WTC11 (cell line): ENCODE results near the gene FUT7. TPM values are rescaled to one million over a fixed set of nuclear protein-coding genes. Genes with fewer than 3 reads are reported as not detected.

Experiments used
- ATAC-seq: fragments of 200-7000 bp; cut with Tn5 transposase; 2 replicates; pipeline ENCODE4 v1.10.0; 2021; ENCODE audit warnings: mild to moderate bottlenecking, moderate library complexity
- CTCF ChIA-PET: fragments of 300-600 bp; sonication (Branson Sonifier 250); formaldehyde crosslinking; loops from one replicate; lab custom pipeline; 2021; ENCODE audit warnings: antibody characterized with exemption; lab: Charles Lee
- POLR2A ChIA-PET: fragments of 350-600 bp; sonication (Branson Sonifier 250); formaldehyde crosslinking; loops from one replicate; lab custom pipeline; 2021; ENCODE audit warnings: antibody characterized with exemption; lab: Charles Lee
- DNase-seq: peaks from one replicate; pipeline ENCODE4 v3.0.0; 2021; ENCODE audit warnings: low spot score
- H3K27ac Mint-ChIP-seq: 2 replicates; pipeline ENCODE4 v1.8.0; 2021; ENCODE audit warnings: mixed read lengths
- H3K27me3 Mint-ChIP-seq: 2 replicates; pipeline ENCODE4 v1.8.0; 2021; ENCODE audit warnings: low read depth, mild to moderate bottlenecking, moderate library complexity, mixed read lengths
- H3K36me3 Mint-ChIP-seq: 2 replicates; pipeline ENCODE4 v1.8.0; 2021; ENCODE audit warnings: mixed read lengths
- H3K4me1 Mint-ChIP-seq: 2 replicates; pipeline ENCODE4 v1.8.0; 2022; ENCODE audit warnings: mixed read lengths
- H3K4me3 Mint-ChIP-seq: 2 replicates; pipeline ENCODE4 v1.8.0; 2021; ENCODE audit warnings: mild to moderate bottlenecking, moderate library complexity, mixed read lengths
- H3K9me3 Mint-ChIP-seq: 2 replicates; pipeline ENCODE4 v1.8.0; 2021; ENCODE audit warnings: mixed read lengths
- ATF1 ChIP-seq: sonication (generic); formaldehyde crosslinking; IDR thresholded peaks from 2 replicates; pipeline ENCODE4 v1.8.1; 2023; ENCODE audit warnings: mild to moderate bottlenecking, moderate library complexity, missing genetic modification reagents
- ETV6 ChIP-seq: sonication (generic); formaldehyde crosslinking; IDR thresholded peaks from 2 replicates; pipeline ENCODE4 v1.8.1; 2022; ENCODE audit warnings: mild to moderate bottlenecking, missing genetic modification reagents
- FOXJ3 ChIP-seq: sonication (generic); formaldehyde crosslinking; IDR thresholded peaks from 2 replicates; pipeline ENCODE4 v1.9.0; 2021; ENCODE audit warnings: missing genetic modification reagents, mild to moderate bottlenecking, borderline replicate concordance
- FOXP1 ChIP-seq: sonication (generic); formaldehyde crosslinking; IDR thresholded peaks from 2 replicates; pipeline ENCODE4 v1.8.0; 2022; ENCODE audit warnings: missing genetic modification reagents, mild to moderate bottlenecking, moderate library complexity, borderline replicate concordance
- MAX ChIP-seq: sonication (generic); formaldehyde crosslinking; IDR thresholded peaks from 2 replicates; pipeline ENCODE4 v1.8.0; 2022; ENCODE audit warnings: mild to moderate bottlenecking, missing genetic modification reagents
- MLX ChIP-seq: sonication (generic); formaldehyde crosslinking; IDR thresholded peaks from 2 replicates; pipeline ENCODE4 v1.8.1; 2023; ENCODE audit warnings: mild to moderate bottlenecking, missing genetic modification reagents, moderate library complexity
- NFYB ChIP-seq: sonication (generic); formaldehyde crosslinking; conservative IDR thresholded peaks from 2 replicates; pipeline ENCODE4 v1.8.0; 2022; ENCODE audit warnings: low read depth, missing genetic modification reagents
- RELA ChIP-seq: sonication (generic); formaldehyde crosslinking; IDR thresholded peaks from 2 replicates; pipeline ENCODE4 v1.8.1; 2022; ENCODE audit warnings: missing genetic modification reagents, mild to moderate bottlenecking, borderline replicate concordance
- SMAD3 ChIP-seq: sonication (generic); formaldehyde crosslinking; IDR thresholded peaks from 2 replicates; pipeline ENCODE4 v1.8.0; 2022; ENCODE audit warnings: missing genetic modification reagents, mild to moderate bottlenecking, borderline replicate concordance
- SMAD4 ChIP-seq: sonication (generic); formaldehyde crosslinking; IDR thresholded peaks from 2 replicates; pipeline ENCODE4 v1.8.0; 2022; ENCODE audit warnings: mild to moderate bottlenecking, missing genetic modification reagents
- TEAD4 ChIP-seq: sonication (generic); formaldehyde crosslinking; IDR thresholded peaks from 2 replicates; pipeline ENCODE4 v1.8.0; 2022; ENCODE audit warnings: mild to moderate bottlenecking, missing genetic modification reagents
- ZNF219 ChIP-seq: sonication (generic); formaldehyde crosslinking; IDR thresholded peaks from 2 replicates; pipeline ENCODE4 v1.8.0; 2023; ENCODE audit warnings: missing genetic modification reagents, mild to moderate bottlenecking, borderline replicate concordance
- ZNF423 ChIP-seq: fragments of 250-450 bp; sonication (Bioruptor Pico); IDR thresholded peaks from 2 replicates; pipeline ENCODE4 v2.1.2; 2022; ENCODE audit warnings: mild to moderate bottlenecking, moderate library complexity
- total RNA-seq: library from RNA; stranded (reverse); gene quantifications from 3 replicates; pipeline ENCODE4 v1.2.3, GENCODE V29; 2021
- TF ChIP-seq, protein P1 (sequence below): sonication (generic); formaldehyde crosslinking; IDR thresholded peaks from 2 replicates; pipeline ENCODE4 v1.8.1; 2022; ENCODE audit warnings: low read depth, missing genetic modification reagents, borderline replicate concordance
- TF ChIP-seq, protein P2 (sequence below): sonication (generic); formaldehyde crosslinking; IDR thresholded peaks from 2 replicates; pipeline ENCODE4 v1.8.0; 2022; ENCODE audit warnings: mild to moderate bottlenecking, missing genetic modification reagents
- TF ChIP-seq, protein P3 (sequence below): sonication (generic); formaldehyde crosslinking; IDR thresholded peaks from 2 replicates; pipeline ENCODE4 v1.8.1; 2022; ENCODE audit warnings: missing genetic modification reagents, borderline replicate concordance
- TF ChIP-seq, protein P4 (sequence below): sonication (generic); formaldehyde crosslinking; IDR thresholded peaks from 2 replicates; pipeline ENCODE4 v1.8.1; 2023; ENCODE audit warnings: mild to moderate bottlenecking, missing genetic modification reagents
- TF ChIP-seq, protein P5 (sequence below): sonication (generic); formaldehyde crosslinking; IDR thresholded peaks from 2 replicates; pipeline ENCODE4 v1.8.1; 2022; ENCODE audit warnings: mild to moderate bottlenecking, moderate library complexity, missing genetic modification reagents
- TF ChIP-seq, protein P6 (sequence below): sonication (generic); formaldehyde crosslinking; IDR thresholded peaks from 2 replicates; pipeline ENCODE4 v1.8.0; 2023; ENCODE audit warnings: missing genetic modification reagents

The FUT7 gene
- total RNA-seq, 1 experiment from 2014 or later = not detected

- Mint-ChIP-seq H3K27me3 (no peaks in the 10 kb centered on the region), H3K9me3 (no peaks in the 10 kb centered on the region), H3K4me1 (no peaks in the 10 kb centered on the region)
- POLR2A ChIA-PET = no interaction called here
- TF ChIP-seq FOXJ3 (CRISPR knock-in tag) (no peak), ATF1 (no peak), ZNF423 (CRISPR knock-in tag) (no peak), SMAD4 (CRISPR knock-in tag) (no peak), SMAD3 (CRISPR knock-in tag) (no peak), RELA (CRISPR knock-in tag) (no peak), FOXP1 (CRISPR knock-in tag) (no peak), ZNF219 (no peak), MAX (CRISPR knock-in tag) (no peak), NFYB (CRISPR knock-in tag) (no peak), MLX (CRISPR knock-in tag) (no peak), TEAD4 (no peak), ETV6 (CRISPR knock-in tag) (no peak)
- TF ChIP-seq, protein P1, sequence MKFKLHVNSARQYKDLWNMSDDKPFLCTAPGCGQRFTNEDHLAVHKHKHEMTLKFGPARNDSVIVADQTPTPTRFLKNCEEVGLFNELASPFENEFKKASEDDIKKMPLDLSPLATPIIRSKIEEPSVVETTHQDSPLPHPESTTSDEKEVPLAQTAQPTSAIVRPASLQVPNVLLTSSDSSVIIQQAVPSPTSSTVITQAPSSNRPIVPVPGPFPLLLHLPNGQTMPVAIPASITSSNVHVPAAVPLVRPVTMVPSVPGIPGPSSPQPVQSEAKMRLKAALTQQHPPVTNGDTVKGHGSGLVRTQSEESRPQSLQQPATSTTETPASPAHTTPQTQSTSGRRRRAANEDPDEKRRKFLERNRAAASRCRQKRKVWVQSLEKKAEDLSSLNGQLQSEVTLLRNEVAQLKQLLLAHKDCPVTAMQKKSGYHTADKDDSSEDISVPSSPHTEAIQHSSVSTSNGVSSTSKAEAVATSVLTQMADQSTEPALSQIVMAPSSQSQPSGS (CRISPR knock-in tag) = no peak
- TF ChIP-seq, protein P2, sequence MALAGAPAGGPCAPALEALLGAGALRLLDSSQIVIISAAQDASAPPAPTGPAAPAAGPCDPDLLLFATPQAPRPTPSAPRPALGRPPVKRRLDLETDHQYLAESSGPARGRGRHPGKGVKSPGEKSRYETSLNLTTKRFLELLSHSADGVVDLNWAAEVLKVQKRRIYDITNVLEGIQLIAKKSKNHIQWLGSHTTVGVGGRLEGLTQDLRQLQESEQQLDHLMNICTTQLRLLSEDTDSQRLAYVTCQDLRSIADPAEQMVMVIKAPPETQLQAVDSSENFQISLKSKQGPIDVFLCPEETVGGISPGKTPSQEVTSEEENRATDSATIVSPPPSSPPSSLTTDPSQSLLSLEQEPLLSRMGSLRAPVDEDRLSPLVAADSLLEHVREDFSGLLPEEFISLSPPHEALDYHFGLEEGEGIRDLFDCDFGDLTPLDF (CRISPR knock-in tag) = no peak
- TF ChIP-seq, protein P3, sequence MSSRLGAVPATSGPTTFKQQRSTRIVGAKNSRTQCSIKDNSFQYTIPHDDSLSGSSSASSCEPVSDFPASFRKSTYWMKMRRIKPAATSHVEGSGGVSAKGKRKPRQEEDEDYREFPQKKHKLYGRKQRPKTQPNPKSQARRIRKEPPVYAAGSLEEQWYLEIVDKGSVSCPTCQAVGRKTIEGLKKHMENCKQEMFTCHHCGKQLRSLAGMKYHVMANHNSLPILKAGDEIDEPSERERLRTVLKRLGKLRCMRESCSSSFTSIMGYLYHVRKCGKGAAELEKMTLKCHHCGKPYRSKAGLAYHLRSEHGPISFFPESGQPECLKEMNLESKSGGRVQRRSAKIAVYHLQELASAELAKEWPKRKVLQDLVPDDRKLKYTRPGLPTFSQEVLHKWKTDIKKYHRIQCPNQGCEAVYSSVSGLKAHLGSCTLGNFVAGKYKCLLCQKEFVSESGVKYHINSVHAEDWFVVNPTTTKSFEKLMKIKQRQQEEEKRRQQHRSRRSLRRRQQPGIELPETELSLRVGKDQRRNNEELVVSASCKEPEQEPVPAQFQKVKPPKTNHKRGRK (CRISPR knock-in tag) = no peak
- TF ChIP-seq, protein P4, sequence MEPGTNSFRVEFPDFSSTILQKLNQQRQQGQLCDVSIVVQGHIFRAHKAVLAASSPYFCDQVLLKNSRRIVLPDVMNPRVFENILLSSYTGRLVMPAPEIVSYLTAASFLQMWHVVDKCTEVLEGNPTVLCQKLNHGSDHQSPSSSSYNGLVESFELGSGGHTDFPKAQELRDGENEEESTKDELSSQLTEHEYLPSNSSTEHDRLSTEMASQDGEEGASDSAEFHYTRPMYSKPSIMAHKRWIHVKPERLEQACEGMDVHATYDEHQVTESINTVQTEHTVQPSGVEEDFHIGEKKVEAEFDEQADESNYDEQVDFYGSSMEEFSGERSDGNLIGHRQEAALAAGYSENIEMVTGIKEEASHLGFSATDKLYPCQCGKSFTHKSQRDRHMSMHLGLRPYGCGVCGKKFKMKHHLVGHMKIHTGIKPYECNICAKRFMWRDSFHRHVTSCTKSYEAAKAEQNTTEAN (CRISPR knock-in tag) = no peak
- TF ChIP-seq, protein P5, sequence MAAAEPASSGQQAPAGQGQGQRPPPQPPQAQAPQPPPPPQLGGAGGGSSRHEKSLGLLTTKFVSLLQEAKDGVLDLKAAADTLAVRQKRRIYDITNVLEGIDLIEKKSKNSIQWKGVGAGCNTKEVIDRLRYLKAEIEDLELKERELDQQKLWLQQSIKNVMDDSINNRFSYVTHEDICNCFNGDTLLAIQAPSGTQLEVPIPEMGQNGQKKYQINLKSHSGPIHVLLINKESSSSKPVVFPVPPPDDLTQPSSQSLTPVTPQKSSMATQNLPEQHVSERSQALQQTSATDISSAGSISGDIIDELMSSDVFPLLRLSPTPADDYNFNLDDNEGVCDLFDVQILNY = no peak
- TF ChIP-seq, protein P6, sequence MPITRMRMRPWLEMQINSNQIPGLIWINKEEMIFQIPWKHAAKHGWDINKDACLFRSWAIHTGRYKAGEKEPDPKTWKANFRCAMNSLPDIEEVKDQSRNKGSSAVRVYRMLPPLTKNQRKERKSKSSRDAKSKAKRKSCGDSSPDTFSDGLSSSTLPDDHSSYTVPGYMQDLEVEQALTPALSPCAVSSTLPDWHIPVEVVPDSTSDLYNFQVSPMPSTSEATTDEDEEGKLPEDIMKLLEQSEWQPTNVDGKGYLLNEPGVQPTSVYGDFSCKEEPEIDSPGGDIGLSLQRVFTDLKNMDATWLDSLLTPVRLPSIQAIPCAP = no peak
- TF ChIP-seq, all 79 proteins: peak for 0
- ATAC-seq = no peak
- no peak overlapping the region for H3K4me3 Mint-ChIP-seq
- CTCF ChIA-PET = interaction anchor here (1.0 kb wide), 1 partner anchor 14 kb away, joined by 6 read pairs; no protein-coding TSS in a partner anchor
- peaks cover 9% of the 10 kb centered on the region for H3K36me3 Mint-ChIP-seq
- no peak for DNase-seq
- H3K27ac Mint-ChIP-seq = no peak overlapping the region
These were observed 16.4 kb downstream of the FUT7 start for GRCh38 chr9:137015540-137015930.
